Large intestine (tissue), 3 donors: ENCODE results near the gene FREM3. TPM values are rescaled to one million over a fixed set of nuclear protein-coding genes. Genes with fewer than 3 reads are reported as not detected.

Experiments
- DNase-seq, 2 donors: peaks; one replicate each; pipeline versions ENCODE4 v3.0.0 to v3.0.0-alpha.2; 2013
- H3K27ac ChIP-seq: one replicate; pipeline ENCODE4 v1.5.1; 2013; ENCODE audit warnings: low read length
- H3K27me3 ChIP-seq: 2 replicates; pipeline ENCODE4 v1.6.1; 2013; ENCODE audit warnings: low read length; ENCODE audit not compliant: control insufficient read depth, insufficient read depth
- H3K36me3 ChIP-seq: 2 replicates; pipeline ENCODE4 v1.6.1; 2013; ENCODE audit warnings: low read length; ENCODE audit not compliant: control insufficient read depth, insufficient read depth
- H3K4me1 ChIP-seq: one replicate; pipeline ENCODE4 v1.6.1; 2013; ENCODE audit warnings: low read length; ENCODE audit not compliant: control insufficient read depth, insufficient read depth
- H3K4me3 ChIP-seq: one replicate; pipeline ENCODE4 v1.5.1; 2013; ENCODE audit warnings: low read length
- H3K9me3 ChIP-seq: one replicate; pipeline ENCODE4 v1.6.1; 2013; ENCODE audit warnings: mild to moderate bottlenecking, low read depth, low read length, moderate library complexity; ENCODE audit not compliant: control insufficient read depth
- WGBS: methylation state at CpG from one replicate; pipeline ENCODE4 v1.1.5; 2013; ENCODE audit warnings: low lambda C conversion rate; ENCODE audit not compliant: insufficient coverage; 5-methylcytosine and 5-hydroxymethylcytosine counted together
- polyA plus RNA-seq: library from polyadenylated mRNA; unstranded; fragments of 120-200 nt; gene quantifications from one replicate; pipeline ENCODE4 v1.2.1, GENCODE V29; 2013

Gene FREM3
- polyA plus RNA-seq, 1 donor: 0.16 TPM

DNA sequence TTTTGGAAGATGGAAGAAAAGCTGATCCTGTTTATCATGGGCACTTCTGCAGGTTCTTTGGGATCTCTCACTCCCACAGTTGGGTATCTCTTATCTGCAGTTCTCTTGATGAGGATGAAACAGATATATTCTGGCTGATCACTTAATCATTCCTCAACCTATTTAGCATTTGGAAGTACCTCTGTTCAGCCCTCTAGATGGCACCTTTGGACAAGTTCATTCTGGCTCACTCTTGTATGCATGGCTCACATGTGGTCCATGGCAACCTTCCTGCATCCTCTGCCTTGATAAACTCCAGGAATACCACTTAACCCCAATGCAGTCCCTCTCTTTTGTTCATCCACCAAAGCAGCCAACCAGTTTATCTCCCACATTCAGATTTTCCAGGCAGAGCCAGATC, 112.8 kb downstream of the FREM3 start:
- H3K27ac ChIP-seq: no peak overlapping the region
- H3K27me3 ChIP-seq: no peaks in the 10 kb centered on the region
- H3K9me3 ChIP-seq: no peaks in the 10 kb centered on the region
- no peaks in the 10 kb centered on the region for H3K4me1 ChIP-seq
- DNase-seq: no peak
- H3K36me3 ChIP-seq: no peaks in the 10 kb centered on the region
- H3K4me3 ChIP-seq: no peak overlapping the region

GRCh38 chr4:143586080-143586479, 114.4 kb downstream of the FREM3 start:
- Histone ChIP-seq H3K27ac (no peak overlapping the region), H3K27me3 (no peaks in the 10 kb centered on the region), H3K36me3 (no peaks in the 10 kb centered on the region), H3K9me3 (no peaks in the 10 kb centered on the region), H3K4me1 (no peaks in the 10 kb centered on the region), H3K4me3 (no peak overlapping the region)
- no peak for DNase-seq

- DNase-seq: no peak
- no peaks in the 10 kb centered on the region for H3K27me3 ChIP-seq
- H3K9me3 ChIP-seq: no peaks in the 10 kb centered on the region
- no peak overlapping the region for H3K27ac ChIP-seq
- WGBS: no CpG with 5 or more reads among the region's 6 CpGs
- no peaks in the 10 kb centered on the region for H3K4me1 ChIP-seq
- H3K36me3 ChIP-seq: no peaks in the 10 kb centered on the region
- H3K4me3 ChIP-seq: no peak overlapping the region
These were observed 114.9 kb downstream of the FREM3 start for GRCh38 chr4:143585548-143585947.

- no peaks in the 10 kb centered on the region for H3K4me1 ChIP-seq
- no peak overlapping the region for H3K4me3 ChIP-seq
- H3K36me3 ChIP-seq: no peaks in the 10 kb centered on the region
- no peak for DNase-seq
- no peaks in the 10 kb centered on the region for H3K27me3 ChIP-seq
- H3K27ac ChIP-seq: no peak overlapping the region
- no CpG with 5 or more reads among the region's 3 CpGs for WGBS
- no peaks in the 10 kb centered on the region for H3K9me3 ChIP-seq
These were observed 119.0 kb downstream of the FREM3 start for GRCh38 chr4:143581331-143581946.

GRCh38 chr4:143575331-143575730, 125.1 kb downstream of the FREM3 start:
- Histone ChIP-seq H3K27me3 (no peaks in the 10 kb centered on the region), H3K9me3 (no peaks in the 10 kb centered on the region), H3K36me3 (peaks cover 5% of the 10 kb centered on the region), H3K4me3 (no peak overlapping the region), H3K4me1 (no peaks in the 10 kb centered on the region), H3K27ac (no peak overlapping the region)
- DNase-seq: no peak

- H3K36me3 ChIP-seq: no peaks in the 10 kb centered on the region
- peaks cover 3% of the 10 kb centered on the region for H3K4me1 ChIP-seq
- H3K9me3 ChIP-seq: no peaks in the 10 kb centered on the region
- 100% methylated on average over 1 of the region's 2 CpGs for WGBS
- no peak for DNase-seq
- no peaks in the 10 kb centered on the region for H3K27me3 ChIP-seq
- no peak overlapping the region for H3K4me3 ChIP-seq
- no peak overlapping the region for H3K27ac ChIP-seq
These were observed 136.0 kb downstream of the FREM3 start for GRCh38 chr4:143564472-143564871.

DNA sequence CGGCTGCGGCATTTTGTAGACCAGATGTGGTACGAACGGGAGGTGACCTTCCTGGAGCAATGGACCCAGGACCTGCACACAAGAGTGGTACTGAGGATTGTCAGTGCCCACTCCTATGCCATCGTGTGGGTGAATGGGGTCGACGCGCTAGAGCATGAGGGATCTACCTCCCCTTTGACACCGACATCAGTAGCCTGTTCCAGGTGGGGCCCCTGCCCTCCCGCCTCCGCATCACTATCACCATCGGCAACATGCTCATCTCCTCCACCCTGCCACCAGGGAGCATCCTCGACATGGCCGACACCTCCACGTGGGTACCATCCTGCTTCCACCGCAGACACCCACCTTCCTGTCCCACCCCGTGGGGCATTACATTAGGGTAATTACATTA, 140.7 kb downstream of the FREM3 start:
- H3K4me1 ChIP-seq: peaks cover 6% of the 10 kb centered on the region
- DNase-seq: no peak
- H3K36me3 ChIP-seq: peaks cover 4% of the 10 kb centered on the region
- peak overlapping the region; percentile 68 for H3K4me3 ChIP-seq
- no peak overlapping the region for H3K27ac ChIP-seq
- H3K9me3 ChIP-seq: no peaks in the 10 kb centered on the region
- no CpG with 5 or more reads among the region's 17 CpGs for whole genome bisulfite sequencing
- no peaks in the 10 kb centered on the region for H3K27me3 ChIP-seq

DNA sequence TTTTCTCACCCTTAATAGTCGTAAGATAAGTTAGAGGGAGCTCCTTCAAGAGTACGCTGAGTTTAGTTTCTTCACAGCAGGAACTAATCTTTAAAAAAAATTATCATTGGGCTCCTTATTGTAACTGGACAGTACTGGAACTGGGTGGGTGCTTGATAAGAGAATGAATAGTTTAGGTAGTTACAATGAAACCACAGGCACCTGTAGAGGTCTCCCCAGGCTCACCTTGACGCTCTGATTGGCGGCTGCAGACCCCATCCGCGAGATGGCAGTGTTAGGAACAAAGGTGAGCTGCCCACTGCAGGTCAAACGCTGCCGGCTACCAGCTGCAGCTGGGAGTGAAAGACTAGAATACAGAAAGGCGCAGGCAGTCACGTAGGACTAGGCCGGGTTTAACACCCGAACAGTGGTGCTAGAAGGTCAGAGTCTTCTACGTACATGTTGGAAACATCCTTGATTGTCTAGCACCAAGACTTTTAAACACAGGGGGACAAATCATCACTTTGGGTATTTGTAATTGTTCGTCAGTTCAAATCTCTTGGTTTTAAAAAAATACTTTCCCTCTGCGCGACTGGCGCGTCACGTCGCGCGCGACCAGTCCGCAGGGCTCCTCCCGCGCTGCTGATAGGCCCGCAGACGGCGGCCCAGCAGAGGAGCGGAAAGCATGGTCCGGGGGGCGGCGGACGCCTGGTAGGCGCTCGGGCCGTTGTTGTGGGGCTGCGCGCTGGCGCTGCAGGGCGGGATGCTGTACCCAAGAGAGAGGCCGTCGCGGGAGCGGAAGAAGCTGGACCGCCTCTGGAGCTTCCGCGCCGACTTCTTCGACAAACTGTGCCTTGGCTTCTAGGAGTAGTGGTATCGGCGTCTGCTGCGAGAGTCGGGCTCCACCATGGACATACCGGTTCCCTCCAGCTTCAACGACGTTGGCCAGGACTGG, 141.4 kb downstream of the FREM3 start:
- Histone ChIP-seq H3K4me3 (peak overlapping the region; percentile 68), H3K27me3 (no peaks in the 10 kb centered on the region), H3K36me3 (peaks cover 5% of the 10 kb centered on the region), H3K4me1 (peaks cover 6% of the 10 kb centered on the region), H3K27ac (peak overlapping the region; percentile 74), H3K9me3 (no peaks in the 10 kb centered on the region)
- no CpG with 5 or more reads among the region's 57 CpGs for WGBS
- DNase-seq: peak; percentile 74 to 87

DNA sequence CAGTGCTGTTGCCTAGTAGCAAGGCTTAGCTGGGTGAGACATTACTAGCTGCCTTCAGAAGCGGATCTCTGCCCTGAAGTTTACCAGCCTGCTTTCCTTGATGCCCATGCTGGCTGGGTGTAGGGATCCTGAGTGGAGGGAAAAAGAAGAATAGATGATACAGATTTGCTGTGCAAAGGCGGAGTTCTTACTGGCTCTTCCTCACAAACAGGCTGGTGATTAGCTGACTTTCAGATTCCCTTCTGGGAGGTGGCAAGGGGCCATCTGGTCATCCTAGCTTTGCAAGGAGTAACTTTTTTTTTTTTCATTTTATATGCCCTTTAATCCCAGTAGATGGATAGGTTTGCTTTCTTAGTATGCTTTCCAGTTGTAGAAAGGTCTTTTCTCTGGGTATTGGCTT, 142.2 kb downstream of the FREM3 start:
- Histone ChIP-seq H3K4me3 (no peak overlapping the region), H3K36me3 (peaks cover 5% of the 10 kb centered on the region), H3K9me3 (no peaks in the 10 kb centered on the region), H3K4me1 (peaks cover 6% of the 10 kb centered on the region), H3K27ac (no peak overlapping the region), H3K27me3 (no peaks in the 10 kb centered on the region)
- DNase-seq: no peak
- WGBS: no CpG with 5 or more reads among the region's 2 CpGs

DNA sequence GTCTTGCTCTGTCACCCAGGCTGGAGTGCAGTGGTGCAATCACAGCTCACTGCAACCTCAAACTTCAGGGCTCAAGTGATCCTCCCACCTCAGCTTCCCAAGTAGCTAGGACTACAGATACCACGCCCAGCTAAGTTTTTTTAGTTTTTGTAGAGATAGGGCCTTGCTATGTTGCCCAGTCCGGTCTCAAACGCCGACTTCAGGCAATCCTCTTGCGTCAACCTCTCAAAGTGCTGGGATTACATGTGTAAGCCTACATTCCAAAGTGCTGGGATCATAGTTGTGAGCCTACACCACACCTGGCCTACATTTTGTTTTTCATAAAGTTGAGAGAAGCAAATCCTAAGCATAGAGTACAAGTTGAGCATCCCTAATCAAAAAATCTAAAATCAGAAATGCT, 144.8 kb downstream of the FREM3 start:
- Histone ChIP-seq H3K36me3 (peaks cover 8% of the 10 kb centered on the region), H3K4me3 (no peak overlapping the region), H3K9me3 (no peaks in the 10 kb centered on the region), H3K27ac (no peak overlapping the region), H3K4me1 (peaks cover 6% of the 10 kb centered on the region), H3K27me3 (no peaks in the 10 kb centered on the region)
- DNase-seq: no peak
- no CpG with 5 or more reads among the region's 5 CpGs for WGBS
